ENCODE measurements around the gene NADK.
"Not testable (repeated sequence)": the region's sequence is repeated elsewhere in the genome, so short reads cannot be mapped to it uniquely, and the experiment has no call there.

Gene NADK

GRCh38 chr1:1748686-1749321, 29.5 kb downstream of the NADK start:
- DNase-seq (ENCODE audit: low read depth in 3 of 3), result no peak

- DNase-seq (ENCODE audit: low read depth in 3 of 3), result not testable (repeated sequence)
Observed at GRCh38 chr1:1746566-1746909, 31.7 kb downstream of the NADK start.

DNA sequence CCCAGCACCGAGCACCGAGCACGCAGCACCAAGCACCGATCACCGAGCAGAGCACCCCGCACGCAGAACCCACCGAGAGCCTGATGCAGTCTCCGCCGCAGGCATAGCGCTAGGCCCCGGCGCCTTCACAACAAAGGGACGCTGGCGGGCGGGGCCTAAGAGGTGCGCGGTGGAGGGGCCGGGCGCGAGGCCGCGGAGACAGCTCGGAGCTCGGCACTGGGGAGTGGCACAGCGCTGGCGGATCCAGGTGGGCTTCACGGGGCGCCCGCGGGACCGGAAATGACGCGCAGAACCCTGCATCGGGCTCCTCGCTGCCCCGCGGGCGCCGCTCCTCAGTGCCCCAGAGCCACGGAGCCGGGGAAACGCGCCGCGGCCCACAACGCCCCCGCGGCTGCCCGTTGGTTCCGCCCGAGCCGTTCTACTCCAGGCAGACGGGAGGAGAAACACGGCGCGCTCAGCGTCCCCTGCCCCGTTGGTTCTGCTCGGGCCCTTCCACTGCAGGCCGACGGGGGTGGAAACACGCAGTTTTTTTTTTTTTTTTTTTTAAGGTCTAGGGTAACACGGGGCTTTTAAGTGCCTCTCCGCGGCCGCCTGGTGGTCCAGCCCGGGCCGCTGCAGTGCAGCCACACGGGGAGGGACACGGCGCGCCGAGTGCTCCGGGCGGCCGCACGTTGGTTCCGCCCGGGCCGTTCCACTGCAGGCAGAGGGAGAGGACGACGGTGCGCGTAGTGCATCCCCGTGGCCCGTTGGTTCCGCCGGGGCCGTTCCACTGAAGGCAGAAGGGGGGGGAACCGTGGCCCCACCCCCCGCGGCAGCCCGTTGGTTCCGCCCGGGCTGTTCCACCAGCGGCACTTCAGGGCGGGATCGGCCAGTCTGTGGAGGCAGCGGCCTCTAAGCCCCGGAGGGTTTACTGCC, 32.4 kb downstream of the NADK start:
- peak; percentile 81 to 94 (median 86) for DNase-seq (ENCODE audit: low read depth in 3 of 3)

- not testable (repeated sequence) for DNase-seq (ENCODE audit: low read depth in 3 of 3)
Observed at GRCh38 chr1:1742529-1742928, 35.7 kb downstream of the NADK start.

GRCh38 chr1:1741013-1741412, 37.3 kb downstream of the NADK start:
- not testable (repeated sequence) for DNase-seq (ENCODE audit: low read depth in 3 of 3)

- not testable (repeated sequence) for DNase-seq (ENCODE audit: low read depth in 3 of 3)
Observed at GRCh38 chr1:1738799-1739337, 39.4 kb downstream of the NADK start.

GRCh38 chr1:1737675-1738590, 40.3 kb downstream of the NADK start:
- not testable (repeated sequence) for DNase-seq (ENCODE audit: low read depth in 3 of 3)

DNA sequence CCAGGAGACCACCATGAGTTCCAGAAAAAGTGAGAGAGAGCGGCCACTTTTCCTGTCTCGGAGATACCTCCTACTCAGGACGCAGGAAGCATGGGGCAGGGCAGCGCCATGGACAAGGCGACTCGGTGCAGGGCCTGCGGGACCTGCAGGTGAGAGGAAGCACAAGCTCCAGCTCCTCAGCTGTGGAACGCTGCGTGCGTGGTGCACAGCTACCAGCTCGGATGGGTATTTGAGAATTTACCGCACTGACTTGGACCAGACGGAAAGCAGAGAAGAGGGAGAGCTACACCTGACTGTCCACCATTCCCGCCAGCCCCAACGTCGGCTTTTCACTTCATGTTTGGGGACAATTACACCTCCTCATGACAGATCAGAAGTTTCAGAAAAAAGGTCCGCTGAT, 45.9 kb downstream of the NADK start:
- DNase-seq (ENCODE audit: low read depth in 3 of 3), result no peak

DNA sequence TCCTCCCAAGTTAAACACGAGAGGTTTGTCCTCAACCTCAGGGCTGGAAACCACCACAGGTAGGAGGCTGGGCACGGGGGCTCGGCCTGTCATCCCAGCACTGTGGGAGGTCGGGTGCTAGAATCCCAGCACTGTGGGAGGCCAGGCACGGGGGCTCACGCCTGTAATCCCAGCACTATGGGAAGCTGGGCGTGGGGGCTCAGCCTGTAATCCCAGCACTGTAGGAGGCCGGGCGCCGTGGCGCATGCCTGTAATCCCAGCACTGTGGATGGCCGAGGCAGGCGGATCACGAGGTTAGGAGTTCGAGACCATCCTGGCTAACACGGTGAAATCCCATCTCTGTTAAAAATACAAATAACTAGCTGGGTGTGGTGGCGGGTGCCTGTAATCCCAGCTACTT, 47.4 kb downstream of the NADK start:
- DNase-seq (ENCODE audit: low read depth in 3 of 3), result no peak

DNA sequence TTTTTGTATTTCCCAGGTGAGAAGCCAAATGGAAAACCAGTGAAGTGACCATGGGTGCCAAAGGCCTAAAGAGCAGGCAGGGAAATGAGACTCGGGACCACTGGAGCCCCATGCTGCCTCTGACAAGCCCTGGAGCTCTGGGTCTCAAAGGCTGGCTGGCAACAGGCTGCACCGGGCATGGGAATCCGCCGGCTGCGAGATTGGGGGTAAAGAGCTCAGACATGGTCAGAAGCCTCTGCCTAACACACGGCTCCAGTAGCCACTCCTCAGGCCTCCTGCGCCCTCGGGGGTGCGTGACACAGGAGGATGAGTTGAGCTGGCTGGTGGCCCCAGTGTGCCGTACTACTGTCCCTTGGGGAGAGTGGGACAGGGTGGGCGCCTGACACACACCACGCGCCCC, 48.0 kb downstream of the NADK start:
- DNase-seq (ENCODE audit: low read depth in 3 of 3), result not testable (repeated sequence)

- DNase-seq (ENCODE audit: low read depth in 3 of 3), result not testable (repeated sequence)
Observed at GRCh38 chr1:1729116-1729816, 49.0 kb downstream of the NADK start.

- DNase-seq (ENCODE audit: low read depth in 3 of 3), result not testable (repeated sequence)
Observed at GRCh38 chr1:1728308-1729005, 49.8 kb downstream of the NADK start.

GRCh38 chr1:1727131-1727651, 51.1 kb downstream of the NADK start:
- DNase-seq (ENCODE audit: low read depth in 3 of 3), result not testable (repeated sequence)

DNA sequence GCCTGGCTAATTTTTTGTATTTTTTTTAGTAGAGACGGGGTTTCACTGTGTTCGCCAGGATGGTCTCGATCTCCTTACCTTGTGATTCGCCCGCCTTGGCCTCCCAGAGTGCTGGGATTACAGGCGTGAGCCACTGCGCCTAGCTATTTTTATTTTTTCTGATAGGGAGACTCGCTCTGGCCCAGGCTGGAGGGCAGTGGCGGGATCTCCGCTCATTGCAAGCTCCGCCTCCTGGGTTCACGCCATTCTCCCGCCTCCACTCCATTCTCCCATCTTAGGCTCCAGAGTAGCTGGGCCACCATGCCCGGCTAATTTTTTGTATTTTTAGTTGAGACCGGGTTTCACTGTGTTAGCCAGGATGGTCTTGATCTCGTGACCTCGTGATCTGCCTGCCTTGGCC, 52.2 kb downstream of the NADK start:
- DNase-seq (ENCODE audit: low read depth in 3 of 3), result not testable (repeated sequence)

DNA sequence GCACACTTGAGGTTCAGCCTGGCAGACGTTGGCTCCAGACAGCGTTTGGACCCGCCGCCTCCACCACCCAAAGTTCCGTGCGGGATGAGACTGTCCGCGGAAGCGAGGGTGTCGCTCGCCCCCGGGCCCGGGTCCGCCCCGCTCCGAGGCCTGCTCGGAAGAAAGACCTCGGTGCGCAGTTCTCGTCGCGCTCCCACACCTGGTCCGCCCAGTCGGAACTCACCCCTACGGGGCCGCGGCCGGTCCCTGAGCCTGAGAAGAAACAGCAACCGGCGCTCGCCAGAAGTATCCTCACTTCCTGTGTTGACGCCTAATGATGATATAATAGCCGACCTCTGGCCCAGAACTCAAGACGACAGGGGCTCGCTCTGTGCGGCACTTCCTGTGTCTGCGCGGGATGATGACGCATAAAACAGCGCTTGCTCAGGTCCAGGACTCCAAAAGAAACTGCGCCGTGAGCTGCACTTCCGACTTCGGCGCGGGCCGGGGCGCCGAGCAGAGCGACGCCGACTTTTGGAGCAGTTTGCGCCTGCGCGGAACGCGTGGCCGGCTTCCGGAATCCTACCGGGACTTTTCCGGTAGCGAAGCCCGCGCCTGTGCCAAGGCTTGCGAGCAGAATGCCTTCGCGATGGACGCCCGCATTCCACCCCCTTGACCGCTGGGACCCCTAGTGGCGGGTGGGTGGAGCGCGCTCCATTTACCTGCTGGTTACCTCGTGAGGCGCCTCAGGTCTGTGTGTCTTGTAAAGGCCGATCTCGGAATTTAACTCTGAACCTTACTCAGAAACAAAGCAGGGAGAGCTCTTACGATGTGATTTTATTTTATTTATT, 54.0 kb downstream of the NADK start, which contains the start of gene CDK11A:
CDK11A (minus strand) TSS at position 323 of the 830 bp plus-strand sequence. CDS start 1,539 bp downstream, outside the sequence.
- DNase-seq (ENCODE audit: low read depth in 3 of 3), result peak; percentile 90 to 99 (median 98)

DNA sequence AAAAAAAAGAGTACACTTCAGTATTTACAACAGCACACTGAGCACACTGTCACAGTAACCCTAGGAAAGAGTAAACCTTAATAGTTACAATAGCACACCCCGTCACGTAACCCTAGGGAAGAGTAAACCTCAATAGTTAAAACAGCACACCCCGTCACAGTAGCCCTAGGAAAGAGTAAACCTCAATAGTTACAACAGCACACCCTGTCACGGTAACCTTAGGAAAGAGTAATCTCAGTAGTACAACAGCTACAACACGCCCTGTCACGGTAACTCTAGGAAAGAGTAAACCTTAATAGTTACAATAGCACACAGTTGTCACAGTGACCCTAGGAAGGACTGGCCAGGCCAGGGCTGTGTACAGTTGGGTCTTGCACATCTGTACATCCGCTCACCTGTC, 57.1 kb downstream of the NADK start:
- DNase-seq (ENCODE audit: low read depth in 3 of 3), result no peak

GRCh38 chr1:1715109-1715883, 63.0 kb downstream of the NADK start:
- not testable (repeated sequence) for DNase-seq (ENCODE audit: low read depth in 3 of 3)

GRCh38 chr1:1707897-1708296, 70.4 kb downstream of the NADK start:
- not testable (repeated sequence) for DNase-seq (ENCODE audit: low read depth in 3 of 3)
